BJ (cell line): ENCODE measurements around the gene MT1M. TPM values are rescaled to one million over a fixed set of nuclear protein-coding genes. Genes with fewer than 3 reads are reported as not detected.
"Not testable (repeated sequence)": the region's sequence is repeated elsewhere in the genome, so short reads cannot be mapped to it uniquely, and the experiment has no call there.

Experiments used
- CTCF ChIA-PET: fragments of 350-600 bp; formaldehyde crosslinking; extraction: SDS; loops from one replicate; lab custom pipeline; 2021; ENCODE audit warnings: antibody characterized with exemption, inconsistent platforms; lab: Yijun Ruan, JAX
- POLR2A ChIA-PET: fragments of 300-600 bp; sonication (Branson Sonifier 250); formaldehyde crosslinking; extraction: SDS; loops from one replicate; lab custom pipeline; 2021; ENCODE audit warnings: antibody characterized with exemption; lab: Charles Lee
- DNase-seq: peaks from one replicate; pipeline ENCODE4 v3.0.0-alpha.2; 2011; ENCODE audit warnings: low read depth
- H3K27me3 ChIP-seq: 2 replicates; pipeline ENCODE4 v1.6.0; 2011; ENCODE audit warnings: low read length; ENCODE audit not compliant: control insufficient read depth, insufficient read depth
- H3K36me3 ChIP-seq: 2 replicates; pipeline ENCODE4 v1.5.1; 2011; ENCODE audit warnings: low read length; ENCODE audit not compliant: control insufficient read depth, insufficient read depth
- H3K4me3 ChIP-seq: 2 replicates; pipeline ENCODE4 v1.5.1; 2011; ENCODE audit warnings: low read depth, mild to moderate bottlenecking, control low read depth, low read length
- polyA minus RNA-seq: library from RNA; depleted of rRNA, polyadenylated mRNA; stranded (reverse); fragments of >200 nt; gene quantifications from 2 replicates; pipeline ENCODE4 v1.2.3, GENCODE V29; 2011; rRNA and poly(A)+ RNA removed
- polyA plus RNA-seq: library from polyadenylated mRNA; depleted of rRNA; stranded (reverse); fragments of >200 nt; gene quantifications from 2 replicates; pipeline ENCODE4 v1.2.3, GENCODE V29; 2011; rRNA removed
- TF ChIP-seq, protein P1 (sequence below): IDR thresholded peaks from 2 replicates; pipeline ENCODE4 v1.5.1; 2011; ENCODE audit warnings: low read depth, mild to moderate bottlenecking, control low read depth, inconsistent platforms, low read length, moderate library complexity; ENCODE audit not compliant: insufficient read depth

Gene MT1M
- polyA plus RNA-seq (0.67 and 0.94 TPM in 2 replicates), polyA minus RNA-seq (0.93 and 0.95 TPM in 2 replicates)

DNA sequence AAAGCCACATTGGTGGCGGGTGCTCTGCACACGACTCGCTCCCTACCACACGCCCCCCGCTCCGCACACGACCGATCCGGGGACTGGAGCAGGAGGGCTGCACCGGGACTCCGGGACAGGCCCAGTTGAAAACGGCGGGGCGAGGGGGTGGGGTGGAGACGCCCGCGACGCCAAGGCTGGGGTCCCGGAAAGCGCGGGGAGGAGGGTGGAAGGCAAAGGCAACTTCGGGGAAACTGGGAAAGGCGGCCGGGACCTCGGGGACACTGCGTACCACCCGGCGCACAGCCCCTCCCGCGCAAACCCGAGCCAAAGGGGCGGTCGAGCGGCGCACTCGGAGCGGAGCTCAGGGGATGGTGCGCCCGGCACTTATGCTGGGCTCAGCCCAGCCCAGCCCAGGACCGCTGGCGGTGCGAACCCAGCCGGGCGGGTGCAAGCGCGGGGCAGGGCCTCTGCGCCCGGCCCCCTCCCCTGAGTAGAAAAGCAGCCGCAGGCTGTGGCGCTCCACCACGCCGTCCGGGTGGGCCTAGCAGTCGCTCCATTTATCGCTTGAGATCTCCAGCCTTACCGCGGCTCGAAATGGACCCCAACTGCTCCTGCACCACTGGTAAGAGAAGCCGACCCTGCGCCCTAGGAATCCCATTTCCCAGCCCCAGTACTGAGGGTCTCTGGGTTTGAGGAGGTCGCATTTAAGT lies at the start of gene MT1M:
TSS of gene MT1M (plus strand) at position 504 of the 692 bp plus-strand sequence. CDS start at position 577, 73 bp downstream.
- ChIA-PET POLR2A (no interaction called here), CTCF (interaction anchor here (0.9 to 2.9 kb wide), 2 partner anchors 9 to 55 kb away, joined by 3 to 8 read pairs; no protein-coding TSS in a partner anchor)
- peaks cover 34% of the 10 kb centered on the region for H3K27me3 ChIP-seq
- no peaks in the 10 kb centered on the region for H3K36me3 ChIP-seq
- TF ChIP-seq, protein P1, sequence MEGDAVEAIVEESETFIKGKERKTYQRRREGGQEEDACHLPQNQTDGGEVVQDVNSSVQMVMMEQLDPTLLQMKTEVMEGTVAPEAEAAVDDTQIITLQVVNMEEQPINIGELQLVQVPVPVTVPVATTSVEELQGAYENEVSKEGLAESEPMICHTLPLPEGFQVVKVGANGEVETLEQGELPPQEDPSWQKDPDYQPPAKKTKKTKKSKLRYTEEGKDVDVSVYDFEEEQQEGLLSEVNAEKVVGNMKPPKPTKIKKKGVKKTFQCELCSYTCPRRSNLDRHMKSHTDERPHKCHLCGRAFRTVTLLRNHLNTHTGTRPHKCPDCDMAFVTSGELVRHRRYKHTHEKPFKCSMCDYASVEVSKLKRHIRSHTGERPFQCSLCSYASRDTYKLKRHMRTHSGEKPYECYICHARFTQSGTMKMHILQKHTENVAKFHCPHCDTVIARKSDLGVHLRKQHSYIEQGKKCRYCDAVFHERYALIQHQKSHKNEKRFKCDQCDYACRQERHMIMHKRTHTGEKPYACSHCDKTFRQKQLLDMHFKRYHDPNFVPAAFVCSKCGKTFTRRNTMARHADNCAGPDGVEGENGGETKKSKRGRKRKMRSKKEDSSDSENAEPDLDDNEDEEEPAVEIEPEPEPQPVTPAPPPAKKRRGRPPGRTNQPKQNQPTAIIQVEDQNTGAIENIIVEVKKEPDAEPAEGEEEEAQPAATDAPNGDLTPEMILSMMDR = no peak
- no peak for DNase-seq
- peak within 1 kb of the TSS; percentile 38 for H3K4me3 ChIP-seq

DNA sequence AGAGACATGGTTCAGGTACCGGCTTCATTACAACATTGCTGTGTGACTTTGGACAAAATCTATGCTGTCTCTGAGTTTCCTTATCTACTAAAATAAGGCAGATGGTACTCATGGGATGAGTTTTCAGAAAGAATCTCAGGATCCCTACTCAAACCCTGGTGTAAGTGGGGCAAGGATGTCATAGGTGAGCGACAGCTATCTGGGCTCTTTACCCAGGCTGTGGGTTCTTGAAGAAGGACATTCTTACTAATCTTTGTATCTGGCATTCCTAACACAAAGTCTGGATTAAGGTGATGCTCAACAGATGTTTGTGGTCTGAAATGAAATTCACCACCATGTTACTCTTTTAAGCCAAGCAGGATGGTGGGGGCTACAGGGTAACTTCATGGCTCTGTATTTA lies 49.5 kb upstream of the MT1M start:
- POLR2A ChIA-PET, DNase-seq, H3K4me3 ChIP-seq, H3K36me3 ChIP-seq, H3K27me3 ChIP-seq: not testable (repeated sequence)
- CTCF ChIA-PET = interaction anchor here (0.7 to 3.5 kb wide), 5 partner anchors 18 to 210 kb away, joined by 3 to 10 read pairs (median 3); no protein-coding TSS in a partner anchor

DNA sequence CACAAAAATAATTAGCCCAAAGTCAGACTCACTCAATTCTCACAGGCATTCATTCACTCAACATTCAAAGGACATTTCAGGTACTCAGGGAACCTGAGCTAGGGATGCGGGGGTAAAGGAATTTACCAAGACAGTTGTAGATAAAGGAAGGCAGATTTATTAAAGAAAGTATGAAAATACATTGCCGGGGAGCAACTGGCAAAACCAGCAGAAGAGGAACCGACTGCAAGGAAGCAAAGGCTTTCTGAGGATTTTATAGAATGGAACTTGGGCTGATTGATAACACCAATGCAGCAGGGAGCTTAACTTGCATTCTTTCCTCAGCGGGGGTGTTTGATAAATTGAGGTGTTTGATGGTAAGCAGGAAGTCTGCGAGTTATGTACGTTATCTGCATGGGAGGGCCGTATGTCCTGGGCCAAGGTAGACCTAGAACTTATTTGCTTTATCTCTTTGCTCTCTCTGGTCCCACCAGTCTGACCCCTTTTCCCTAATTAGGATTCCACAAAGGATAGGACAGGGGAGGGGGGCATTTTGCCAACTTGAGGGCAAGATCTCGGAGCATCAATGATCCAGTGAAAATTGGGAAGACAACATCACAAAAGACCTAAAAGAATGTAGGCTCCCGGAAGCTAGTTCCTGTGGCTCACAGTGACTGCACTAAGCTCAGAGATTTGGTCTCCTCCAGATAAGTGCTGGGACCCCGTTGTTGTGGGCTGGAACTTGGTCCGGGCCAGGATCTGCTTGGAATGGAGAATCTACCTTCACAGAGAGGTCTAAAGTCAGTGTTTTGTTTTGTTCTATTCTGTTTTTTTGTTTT lies 48.9 kb upstream of the MT1M start:
- Histone ChIP-seq H3K27me3 (peaks cover 6% of the 10 kb centered on the region), H3K4me3 (no peak overlapping the region), H3K36me3 (no peaks in the 10 kb centered on the region)
- ChIA-PET CTCF (interaction anchor here (0.7 to 2.1 kb wide), 3 partner anchors 18 to 151 kb away, joined by 3 to 8 read pairs (median 3); no protein-coding TSS in a partner anchor), POLR2A (no interaction called here)
- TF ChIP-seq, protein P1 = no peak
- DNase-seq = no peak

DNA sequence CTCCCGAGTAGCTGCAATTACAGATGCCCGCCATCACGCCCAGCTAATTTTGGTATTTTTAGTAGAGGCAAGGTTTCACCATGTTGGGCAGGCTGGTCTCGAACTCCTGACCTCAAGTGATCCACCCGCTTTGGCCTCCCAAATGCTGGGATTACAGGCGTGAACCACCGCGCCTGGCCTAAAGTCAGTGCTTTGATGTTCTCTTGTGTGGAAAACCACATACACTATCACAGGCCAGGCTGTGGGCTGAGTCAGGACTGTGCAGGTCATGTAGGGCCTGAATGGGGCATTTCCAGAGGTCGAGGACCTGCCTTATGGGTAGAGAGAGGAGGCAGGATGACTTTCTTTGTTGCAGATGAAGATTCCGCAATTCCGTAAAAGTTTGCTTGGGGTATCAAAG lies 48.2 kb upstream of the MT1M start:
- Histone ChIP-seq H3K36me3 (no peaks in the 10 kb centered on the region), H3K27me3 (peaks cover 10% of the 10 kb centered on the region), H3K4me3 (no peak overlapping the region)
- ChIA-PET CTCF (interaction anchor here (1.4 kb wide), 1 partner anchor 95 kb away, joined by 3 read pairs; no protein-coding TSS in a partner anchor), POLR2A (no interaction called here)
- TF ChIP-seq, protein P1 = no peak
- no peak for DNase-seq

DNA sequence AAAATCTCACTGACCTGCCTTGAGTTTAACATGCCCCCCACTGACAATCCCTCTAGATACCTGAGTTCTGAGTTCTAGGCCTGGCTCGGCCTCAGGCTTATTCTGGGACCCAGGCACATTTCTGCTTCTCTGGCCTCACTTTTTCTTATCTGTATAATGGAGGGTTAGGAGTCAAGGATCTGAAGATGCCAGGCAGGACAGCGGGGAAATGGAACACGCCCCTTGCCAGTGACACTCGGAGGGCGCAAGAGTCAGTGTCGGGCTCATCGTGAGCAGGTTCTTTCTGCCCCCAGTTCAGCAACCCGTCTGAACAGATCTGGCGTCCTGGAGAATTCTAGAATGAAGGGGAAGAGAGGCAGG lies 43.7 kb upstream of the MT1M start:
- H3K27me3 ChIP-seq = peaks cover 32% of the 10 kb centered on the region
- TF ChIP-seq, protein P1 = no peak
- CTCF ChIA-PET = interaction anchor here (3.8 kb wide), 1 partner anchor 12 kb away, joined by 26 read pairs; no protein-coding TSS in a partner anchor

More for the DNA sequence above, 43.7 kb upstream of the MT1M start:
- no peak for DNase-seq
- no peaks in the 10 kb centered on the region for H3K36me3 ChIP-seq
- POLR2A ChIA-PET = no interaction called here
- H3K4me3 ChIP-seq = peak overlapping the region; percentile 28
